Peyer's patch (tissue), 4 donors: ENCODE data around the gene L3MBTL4. TPM values are rescaled to one million over a fixed set of nuclear protein-coding genes. Genes with fewer than 3 reads are reported as not detected.

Source experiments
- DNase-seq, 3 donors: peaks; one replicate each; pipeline ENCODE4 v3.0.0-alpha.2; 2017 to 2019
- H3K27ac ChIP-seq, 4 donors: fragments of 200-600 bp; sonication (generic); one replicate each; pipeline ENCODE4 v1.5.1; 2016 to 2019
- H3K27me3 ChIP-seq, 2 donors: fragments of 200-600 bp; sonication (generic); one replicate each; pipeline ENCODE4 v1.5.1; 2019
- H3K36me3 ChIP-seq, 3 donors: fragments of 200-600 bp; sonication (generic); one replicate each; pipeline ENCODE4 v1.5.1; 2016 to 2019
- H3K4me1 ChIP-seq, 4 donors: fragments of 200-600 bp; sonication (generic); one replicate each; pipeline ENCODE4 v1.5.1; 2016 to 2019
- H3K4me3 ChIP-seq, 4 donors: fragments of 200-600 bp; sonication (generic); 1 replicate in 3 of 4; 2 replicates in 1 of 4; pipeline ENCODE4 v1.5.1; 2016 to 2019; ENCODE audit warnings: mild to moderate bottlenecking in 1 of 4
- H3K9me3 ChIP-seq, 4 donors: fragments of 200-600 bp; sonication (generic); one replicate each; pipeline ENCODE4 v1.5.1; 2016 to 2019; ENCODE audit warnings: mild to moderate bottlenecking in 1 of 4
- CTCF ChIP-seq, 6 experiments: fragments of 450-650 bp in 4 of 6; fragments of 200-600 bp in 2 of 6; sonication (generic) in 1 of 6; IDR thresholded peaks; one replicate each; pipeline ENCODE4 v1.5.1; 2017 to 2019; ENCODE audit warnings: antibody characterized with exemption in 6 of 6, mild to moderate bottlenecking in 3 of 6, moderate library complexity in 1 of 6
- POLR2A ChIP-seq, 2 donors: fragments of 450-650 bp; IDR thresholded peaks; one replicate each; pipeline ENCODE4 v1.5.1; 2017; ENCODE audit warnings: antibody characterized with exemption in 2 of 2, mild to moderate bottlenecking in 2 of 2, moderate library complexity in 2 of 2
- total RNA-seq, 4 donors: library from RNA; depleted of rRNA; stranded (reverse); fragments of >200 nt; gene quantifications; one replicate each; pipeline ENCODE4 v1.1.0, GENCODE V29; 2016

Gene L3MBTL4
- total RNA-seq, 4 donors from 2014 or later: 6.5 to 25.6 (median 13.7) TPM

- TF ChIP-seq POLR2A (IDR thresholded peaks at IDR 0.05) (no peak), CTCF (IDR thresholded peaks at IDR 0.05) (no peak)
- Histone ChIP-seq H3K27ac (no peak overlapping the region), H3K36me3 (no peaks in the 10 kb centered on the region), H3K9me3 (no peaks in the 10 kb centered on the region), H3K4me1 (no peaks in the 10 kb centered on the region), H3K4me3 (no peak overlapping the region), H3K27me3 (no peaks in the 10 kb centered on the region)
- no peak for DNase-seq
These were observed 253.2 kb downstream of the L3MBTL4 start for GRCh38 chr18:6161549-6161948.

GRCh38 chr18:6159426-6159825, 255.3 kb downstream of the L3MBTL4 start:
- Histone ChIP-seq H3K4me1 (no peaks in the 10 kb centered on the region), H3K36me3 (no peaks in the 10 kb centered on the region), H3K27me3 (no peaks in the 10 kb centered on the region), H3K4me3 (no peak overlapping the region), H3K27ac (no peak overlapping the region), H3K9me3 (no peaks in the 10 kb centered on the region)
- TF ChIP-seq CTCF (IDR thresholded peaks at IDR 0.05): no peak
- TF ChIP-seq POLR2A (IDR thresholded peaks at IDR 0.05): no peak
- DNase-seq: no peak

- no peak for DNase-seq
- H3K36me3 ChIP-seq: no peaks in the 10 kb centered on the region
- H3K4me3 ChIP-seq: no peak overlapping the region
- H3K27ac ChIP-seq: no peak overlapping the region
- no peaks in the 10 kb centered on the region for H3K9me3 ChIP-seq
- H3K27me3 ChIP-seq: no peaks in the 10 kb centered on the region
- no peak for TF ChIP-seq POLR2A (IDR thresholded peaks at IDR 0.05)
- TF ChIP-seq CTCF (IDR thresholded peaks at IDR 0.05): no peak
- H3K4me1 ChIP-seq: no peaks in the 10 kb centered on the region
These were observed 255.8 kb downstream of the L3MBTL4 start for GRCh38 chr18:6158958-6159357.

- TF ChIP-seq CTCF (IDR thresholded peaks at IDR 0.05): no peak
- TF ChIP-seq POLR2A (IDR thresholded peaks at IDR 0.05): no peak
- Histone ChIP-seq H3K36me3 (no peaks in the 10 kb centered on the region), H3K9me3 (no peaks in the 10 kb centered on the region), H3K27me3 (no peaks in the 10 kb centered on the region), H3K27ac (no peak overlapping the region), H3K4me1 (no peaks in the 10 kb centered on the region), H3K4me3 (no peak overlapping the region)
- DNase-seq: no peak
These were observed 258.3 kb downstream of the L3MBTL4 start for GRCh38 chr18:6156446-6156845.

- no peaks in the 10 kb centered on the region for H3K27me3 ChIP-seq
- DNase-seq: no peak
- H3K4me3 ChIP-seq: no peak overlapping the region
- TF ChIP-seq POLR2A (IDR thresholded peaks at IDR 0.05) (no peak), CTCF (IDR thresholded peaks at IDR 0.05) (no peak)
- H3K27ac ChIP-seq: no peak overlapping the region
- no peaks in the 10 kb centered on the region for H3K4me1 ChIP-seq
- no peaks in the 10 kb centered on the region for H3K36me3 ChIP-seq
- H3K9me3 ChIP-seq: no peaks in the 10 kb centered on the region
These were observed 259.0 kb downstream of the L3MBTL4 start for GRCh38 chr18:6155707-6156106.

- no peaks in the 10 kb centered on the region for H3K36me3 ChIP-seq
- no peak overlapping the region for H3K27ac ChIP-seq
- no peaks in the 10 kb centered on the region for H3K9me3 ChIP-seq
- no peak for TF ChIP-seq CTCF (IDR thresholded peaks at IDR 0.05)
- TF ChIP-seq POLR2A (IDR thresholded peaks at IDR 0.05): no peak
- no peak for DNase-seq
- no peaks in the 10 kb centered on the region for H3K27me3 ChIP-seq
- no peaks in the 10 kb centered on the region for H3K4me1 ChIP-seq
- H3K4me3 ChIP-seq: no peak overlapping the region
These were observed 264.3 kb downstream of the L3MBTL4 start for GRCh38 chr18:6150430-6150829.
